DND-41 (cell line): Measurements from ENCODE around the gene MYL6.

Source experiments
- CTCF ChIP-seq: IDR thresholded peaks from 2 replicates; pipeline ENCODE4 v1.5.1; 2012; ENCODE audit warnings: borderline replicate concordance, low read length, moderate library complexity, mild to moderate bottlenecking; ENCODE audit not compliant: poor library complexity, severe bottlenecking; ENCODE audit errors: extremely low read depth
- EZH2 ChIP-seq: IDR thresholded peaks from 3 replicates; pipeline ENCODE4 v1.6.1; 2012; ENCODE audit warnings: borderline replicate concordance, low read depth, mild to moderate bottlenecking, moderate library complexity, low read length, inconsistent platforms; ENCODE audit not compliant: severe bottlenecking

- no peak for TF ChIP-seq CTCF
- no peak for TF ChIP-seq EZH2
These were observed 44.1 kb upstream of the MYL6 start for GRCh38 chr12:56114084-56114483.
